ENCODE results near the gene LIN52.
A peak's percentile ranks its signal among the peaks of the same experiment; 100 is the strongest.

Gene LIN52

GRCh38 chr14:74223016-74223415 lies 138.3 kb downstream of the LIN52 start:
- Histone ChIP-seq H3K36me3 (ENCODE audit: control insufficient read depth, insufficient read depth, low read length) (no peaks in the 10 kb centered on the region), H3K79me2 (ENCODE audit: control insufficient read depth, insufficient read depth, low read length) (no peaks in the 10 kb centered on the region), H3K79me1 (ENCODE audit: low read length) (no peaks in the 10 kb centered on the region), H2BK5ac (ENCODE audit: low read length) (no peak overlapping the region), H3K18ac (ENCODE audit: low read length) (no peak overlapping the region), H3K4ac (ENCODE audit: low read depth, low read length) (no peak overlapping the region), H3K56ac (ENCODE audit: low read length) (no peak overlapping the region), H3K4me1 (ENCODE audit: control insufficient read depth, low read depth, low read length) (no peaks in the 10 kb centered on the region), H3K9ac (ENCODE audit: low read length) (no peak overlapping the region), H2BK120ac (ENCODE audit: low read depth, low read length) (no peak overlapping the region), H3K27ac (ENCODE audit: low read depth, low read length) (no peak overlapping the region), H2AK5ac (ENCODE audit: low read length) (no peak overlapping the region), H3K4me3 (ENCODE audit: low read length) (no peak overlapping the region), H4K5ac (ENCODE audit: low read length) (no peak overlapping the region), H4K8ac (ENCODE audit: low read depth, low read length) (no peak overlapping the region), H3K4me2 (ENCODE audit: low read length) (no peak overlapping the region), H3K27me3 (ENCODE audit: insufficient read depth, low read length, poor library complexity) (no peaks in the 10 kb centered on the region), H2BK15ac (replicated peaks; ENCODE audit: low read depth) (no peak overlapping the region), H3K23ac (ENCODE audit: low read length) (no peak overlapping the region)
- DNase-seq = no peak
- WGBS (ENCODE audit: extremely low coverage, insufficient coverage, low lambda C conversion rate) = no CpG with 5 or more reads among the region's 6 CpGs

DNA sequence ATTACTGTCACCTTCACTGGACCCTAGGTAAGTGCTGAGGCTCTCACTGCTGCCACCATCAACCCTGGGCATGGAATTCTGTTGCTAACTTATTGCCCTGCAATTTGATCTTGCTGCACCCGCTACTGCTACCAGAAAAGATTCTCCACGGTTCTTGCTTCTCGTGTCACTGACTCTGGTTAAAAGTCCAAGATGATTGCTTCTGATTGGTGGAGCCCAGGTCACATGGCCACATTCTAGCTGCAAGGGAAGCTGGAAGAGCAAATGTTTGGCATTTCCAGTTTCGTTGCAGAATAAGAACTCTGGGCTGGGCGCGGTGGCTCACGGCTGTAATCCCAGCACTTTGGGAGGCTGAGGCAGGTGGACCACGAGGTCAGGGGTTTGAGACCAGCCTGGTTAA lies 147.0 kb downstream of the LIN52 start:
- Histone ChIP-seq H3K18ac (ENCODE audit: low read length) (no peak overlapping the region), H3K27me3 (ENCODE audit: insufficient read depth, low read length, poor library complexity) (no peaks in the 10 kb centered on the region)
- no CpG with 5 or more reads among the region's 8 CpGs for WGBS (ENCODE audit: extremely low coverage, insufficient coverage, low lambda C conversion rate)

DNA sequence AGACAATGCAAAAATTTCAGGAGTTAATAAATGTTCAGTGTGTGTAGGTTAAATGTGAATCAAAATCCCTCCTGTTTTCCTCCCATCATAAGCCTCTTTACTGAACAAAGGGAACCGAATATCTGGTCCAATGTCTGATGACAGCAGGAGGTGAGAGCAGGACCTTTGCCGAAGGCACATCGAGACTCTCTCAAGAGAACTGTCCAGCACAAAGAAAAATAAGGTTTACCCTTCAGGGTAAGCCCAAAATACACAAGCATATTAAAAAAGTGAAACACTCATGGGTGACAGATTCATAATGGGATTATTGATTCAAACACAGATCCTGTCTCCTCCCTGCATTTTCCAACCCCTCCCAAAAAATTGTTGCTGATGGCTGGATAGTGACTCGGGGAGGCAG lies 150.3 kb downstream of the LIN52 start:
- no peaks in the 10 kb centered on the region for H3K36me3 ChIP-seq (ENCODE audit: control insufficient read depth, insufficient read depth, low read length)
- no CpG with 5 or more reads among the region's 4 CpGs for WGBS (ENCODE audit: extremely low coverage, insufficient coverage, low lambda C conversion rate)
- no peak overlapping the region for H3K4me2 ChIP-seq (ENCODE audit: low read length)
- no peak overlapping the region for H3K4me3 ChIP-seq (ENCODE audit: low read length)
- H2BK120ac ChIP-seq (ENCODE audit: low read depth, low read length) = no peak overlapping the region
- no peak overlapping the region for H2BK15ac ChIP-seq (replicated peaks; ENCODE audit: low read depth)
- no peaks in the 10 kb centered on the region for H3K4me1 ChIP-seq (ENCODE audit: control insufficient read depth, low read depth, low read length)
- no peak overlapping the region for H2AK5ac ChIP-seq (ENCODE audit: low read length)
- peaks cover 22% of the 10 kb centered on the region for H3K27me3 ChIP-seq (ENCODE audit: insufficient read depth, low read length, poor library complexity)
- no peak for DNase-seq
- no peak overlapping the region for H4K8ac ChIP-seq (ENCODE audit: low read depth, low read length)
- no peak overlapping the region for H3K4ac ChIP-seq (ENCODE audit: low read depth, low read length)
- no peaks in the 10 kb centered on the region for H3K79me1 ChIP-seq (ENCODE audit: low read length)
- H3K27ac ChIP-seq (ENCODE audit: low read depth, low read length) = no peak overlapping the region
- H3K56ac ChIP-seq (ENCODE audit: low read length) = no peak overlapping the region
- no peak overlapping the region for H3K23ac ChIP-seq (ENCODE audit: low read length)
- H3K79me2 ChIP-seq (ENCODE audit: control insufficient read depth, insufficient read depth, low read length) = no peaks in the 10 kb centered on the region
- H2BK5ac ChIP-seq (ENCODE audit: low read length) = no peak overlapping the region
- no peak overlapping the region for H4K5ac ChIP-seq (ENCODE audit: low read length)
- H3K18ac ChIP-seq (ENCODE audit: low read length) = no peak overlapping the region
- H3K9ac ChIP-seq (ENCODE audit: low read length) = no peak overlapping the region

More for the DNA sequence above, 147.0 kb downstream of the LIN52 start:
- Histone ChIP-seq H3K9ac (ENCODE audit: low read length) (no peak overlapping the region), H3K36me3 (ENCODE audit: control insufficient read depth, insufficient read depth, low read length) (no peaks in the 10 kb centered on the region), H3K4ac (ENCODE audit: low read depth, low read length) (no peak overlapping the region), H2AK5ac (ENCODE audit: low read length) (no peak overlapping the region), H2BK15ac (replicated peaks; ENCODE audit: low read depth) (no peak overlapping the region), H3K4me2 (ENCODE audit: low read length) (no peak overlapping the region), H3K23ac (ENCODE audit: low read length) (no peak overlapping the region), H2BK5ac (ENCODE audit: low read length) (no peak overlapping the region), H3K27ac (ENCODE audit: low read depth, low read length) (no peak overlapping the region), H3K4me3 (ENCODE audit: low read length) (no peak overlapping the region), H3K79me2 (ENCODE audit: control insufficient read depth, insufficient read depth, low read length) (no peaks in the 10 kb centered on the region), H3K56ac (ENCODE audit: low read length) (no peak overlapping the region), H3K79me1 (ENCODE audit: low read length) (no peaks in the 10 kb centered on the region), H4K8ac (ENCODE audit: low read depth, low read length) (no peak overlapping the region), H4K5ac (ENCODE audit: low read length) (no peak overlapping the region), H3K4me1 (ENCODE audit: control insufficient read depth, low read depth, low read length) (no peaks in the 10 kb centered on the region), H2BK120ac (ENCODE audit: low read depth, low read length) (no peak overlapping the region)
- DNase-seq = no peak

- Histone ChIP-seq H3K79me1 (ENCODE audit: low read length) (no peaks in the 10 kb centered on the region), H3K9ac (ENCODE audit: low read length) (no peak overlapping the region), H4K5ac (ENCODE audit: low read length) (no peak overlapping the region), H3K56ac (ENCODE audit: low read length) (no peak overlapping the region), H2BK5ac (ENCODE audit: low read length) (no peak overlapping the region), H3K36me3 (ENCODE audit: control insufficient read depth, insufficient read depth, low read length) (no peaks in the 10 kb centered on the region), H3K27ac (ENCODE audit: low read depth, low read length) (no peak overlapping the region), H3K4me2 (ENCODE audit: low read length) (no peak overlapping the region), H2BK120ac (ENCODE audit: low read depth, low read length) (no peak overlapping the region), H2BK15ac (replicated peaks; ENCODE audit: low read depth) (no peak overlapping the region), H3K18ac (ENCODE audit: low read length) (no peak overlapping the region), H3K23ac (ENCODE audit: low read length) (no peak overlapping the region), H3K4ac (ENCODE audit: low read depth, low read length) (no peak overlapping the region), H3K27me3 (ENCODE audit: insufficient read depth, low read length, poor library complexity) (peaks cover 46% of the 10 kb centered on the region), H3K79me2 (ENCODE audit: control insufficient read depth, insufficient read depth, low read length) (no peaks in the 10 kb centered on the region), H4K8ac (ENCODE audit: low read depth, low read length) (no peak overlapping the region), H2AK5ac (ENCODE audit: low read length) (no peak overlapping the region), H3K4me1 (ENCODE audit: control insufficient read depth, low read depth, low read length) (no peaks in the 10 kb centered on the region), H3K4me3 (ENCODE audit: low read length) (no peak overlapping the region)
- no CpG with 5 or more reads among the region's 4 CpGs for WGBS (ENCODE audit: extremely low coverage, insufficient coverage, low lambda C conversion rate)
- DNase-seq = no peak
Measured at GRCh38 chr14:74237441-74237840, 152.7 kb downstream of the LIN52 start.

GRCh38 chr14:74238974-74239847 lies 154.5 kb downstream of the LIN52 start, which contains the start of gene VSX2:
TSS of gene VSX2 (plus strand) at chr14:74239449. CDS start at chr14:74239562, 113 bp downstream.
- no CpG with 5 or more reads among the region's 40 CpGs for WGBS (ENCODE audit: extremely low coverage, insufficient coverage, low lambda C conversion rate)
- no peaks in the 10 kb centered on the region for H3K36me3 ChIP-seq (ENCODE audit: control insufficient read depth, insufficient read depth, low read length)
- DNase-seq = peak; percentile 50
- H3K4ac ChIP-seq (ENCODE audit: low read depth, low read length) = no peak within 1 kb of the TSS
- H3K56ac ChIP-seq (ENCODE audit: low read length) = peak within 1 kb of the TSS; percentile 25
- H2BK15ac ChIP-seq (replicated peaks; ENCODE audit: low read depth) = no peak within 1 kb of the TSS
- no peak within 1 kb of the TSS for H3K9ac ChIP-seq (ENCODE audit: low read length)
- no peaks in the 10 kb centered on the region for H3K79me1 ChIP-seq (ENCODE audit: low read length)
- H4K8ac ChIP-seq (ENCODE audit: low read depth, low read length) = no peak within 1 kb of the TSS
- H2BK5ac ChIP-seq (ENCODE audit: low read length) = no peak within 1 kb of the TSS
- H3K79me2 ChIP-seq (ENCODE audit: control insufficient read depth, insufficient read depth, low read length) = no peaks in the 10 kb centered on the region
- no peaks in the 10 kb centered on the region for H3K4me1 ChIP-seq (ENCODE audit: control insufficient read depth, low read depth, low read length)
- H3K27ac ChIP-seq (ENCODE audit: low read depth, low read length) = no peak within 1 kb of the TSS
- no peak within 1 kb of the TSS for H3K18ac ChIP-seq (ENCODE audit: low read length)
- H2BK120ac ChIP-seq (ENCODE audit: low read depth, low read length) = no peak within 1 kb of the TSS
- peaks cover 62% of the 10 kb centered on the region for H3K27me3 ChIP-seq (ENCODE audit: insufficient read depth, low read length, poor library complexity)
- no peak within 1 kb of the TSS for H2AK5ac ChIP-seq (ENCODE audit: low read length)
- H3K4me2 ChIP-seq (ENCODE audit: low read length) = peak within 1 kb of the TSS; percentile 75
- H4K5ac ChIP-seq (ENCODE audit: low read length) = no peak within 1 kb of the TSS
- H3K4me3 ChIP-seq (ENCODE audit: low read length) = no peak within 1 kb of the TSS
- H3K23ac ChIP-seq (ENCODE audit: low read length) = no peak within 1 kb of the TSS
